Mesenchymal stem cell (in vitro differentiated cells and primary cell): ENCODE results near the gene CDH4.

Experiments
- DNase-seq: peaks from one replicate; pipeline ENCODE4 v3.0.0-alpha.2; 2013
- H2AFZ ChIP-seq: one replicate; pipeline ENCODE4 v1.6.1; 2013; ENCODE audit warnings: low read depth, mild to moderate bottlenecking, control low read depth, inconsistent platforms, low read length, moderate library complexity
- H2AK5ac ChIP-seq: 2 replicates; pipeline ENCODE4 v1.6.1; 2013; ENCODE audit warnings: low read length, moderate library complexity, mild to moderate bottlenecking, inconsistent platforms; ENCODE audit not compliant: severe bottlenecking
- H2BK120ac ChIP-seq: one replicate; pipeline ENCODE4 v1.6.1; 2013; ENCODE audit warnings: low read depth, mild to moderate bottlenecking, inconsistent platforms, low read length, moderate library complexity
- H2BK12ac ChIP-seq, 2 experiments: one replicate each; pipeline ENCODE4 v1.6.1; 2013; ENCODE audit warnings: inconsistent platforms in 2 of 2, low read length in 2 of 2, mild to moderate bottlenecking in 2 of 2, moderate library complexity in 2 of 2, control low read depth in 1 of 2
- H2BK15ac ChIP-seq: one replicate; pipeline ENCODE4 v1.6.1; 2013; ENCODE audit warnings: mild to moderate bottlenecking, low read depth, inconsistent platforms; ENCODE audit not compliant: poor library complexity, severe bottlenecking
- H2BK5ac ChIP-seq: 2 replicates; pipeline ENCODE4 v1.6.1; 2013; ENCODE audit warnings: low read depth, mild to moderate bottlenecking, low read length, control low read depth, inconsistent platforms; ENCODE audit not compliant: poor library complexity, severe bottlenecking
- H3K14ac ChIP-seq, 2 experiments: one replicate each; pipeline ENCODE4 v1.6.1; 2013; ENCODE audit warnings: inconsistent platforms in 2 of 2, low read length in 2 of 2, control low read depth in 1 of 2, mild to moderate bottlenecking in 1 of 2, moderate library complexity in 1 of 2
- H3K18ac ChIP-seq, 2 experiments: one replicate each; pipeline ENCODE4 v1.6.1; 2013; ENCODE audit warnings: inconsistent platforms in 2 of 2, low read length in 2 of 2, control low read depth in 1 of 2, low read depth in 1 of 2, mild to moderate bottlenecking in 1 of 2
- H3K23ac ChIP-seq, 2 experiments: one replicate each; pipeline ENCODE4 v1.6.1; 2013; ENCODE audit warnings: inconsistent platforms in 2 of 2, low read length in 2 of 2, mild to moderate bottlenecking in 2 of 2, moderate library complexity in 2 of 2, control low read depth in 1 of 2
- H3K27ac ChIP-seq: 2 replicates; pipeline ENCODE4 v1.5.1; 2013; ENCODE audit warnings: mild to moderate bottlenecking, moderate library complexity, low read length, control low read depth, inconsistent platforms; ENCODE audit not compliant: poor library complexity, severe bottlenecking
- H3K27me3 ChIP-seq, 2 experiments: 2 replicates each; pipeline versions ENCODE4 v1.6.1 to v1.7.0; 2013; ENCODE audit warnings: low read length in 2 of 2, mild to moderate bottlenecking in 2 of 2, moderate library complexity in 2 of 2, control low read depth in 1 of 2, inconsistent platforms in 1 of 2; ENCODE audit not compliant: control insufficient read depth in 1 of 2, insufficient read depth in 1 of 2
- H3K36me3 ChIP-seq, 2 experiments: 2 replicates each; pipeline versions ENCODE4 v1.6.1 to v1.7.0; 2013; ENCODE audit warnings: low read length in 2 of 2, control low read depth in 1 of 2, inconsistent platforms in 1 of 2, low read depth in 1 of 2, mild to moderate bottlenecking in 1 of 2; ENCODE audit not compliant: insufficient read depth in 2 of 2, control insufficient read depth in 1 of 2
- H3K4ac ChIP-seq, 2 experiments: one replicate each; pipeline ENCODE4 v1.6.1; 2013; ENCODE audit warnings: inconsistent platforms in 2 of 2, low read length in 2 of 2, mild to moderate bottlenecking in 2 of 2, moderate library complexity in 2 of 2, control low read depth in 1 of 2, low read depth in 1 of 2
- H3K4me1 ChIP-seq: 2 replicates; pipeline ENCODE4 v1.6.1; 2013; ENCODE audit warnings: low read depth, low read length, control low read depth; ENCODE audit not compliant: control insufficient read depth, insufficient read depth
- H3K4me2 ChIP-seq: 2 replicates; pipeline ENCODE4 v1.6.1; 2013; ENCODE audit warnings: low read length, mild to moderate bottlenecking, inconsistent platforms; ENCODE audit not compliant: poor library complexity, severe bottlenecking
- H3K4me3 ChIP-seq, 2 experiments: 2 replicates each; pipeline versions ENCODE4 v1.5.1 to v1.7.0; 2013; ENCODE audit warnings: low read length in 2 of 2, mild to moderate bottlenecking in 2 of 2, control low read depth in 1 of 2, low read depth in 1 of 2; ENCODE audit not compliant: insufficient read depth in 1 of 2
- H3K79me1 ChIP-seq: replicated peaks from 2 replicates; pipeline ENCODE4 v1.6.1; 2013; ENCODE audit warnings: mild to moderate bottlenecking, control low read depth, low read length, inconsistent platforms; ENCODE audit not compliant: poor library complexity, severe bottlenecking
- H3K9ac ChIP-seq: 2 replicates; pipeline ENCODE4 v1.7.0; 2013; ENCODE audit warnings: mild to moderate bottlenecking, low read length, moderate library complexity
- H3K9me3 ChIP-seq: 2 replicates; pipeline ENCODE4 v1.7.0; 2013; ENCODE audit warnings: mild to moderate bottlenecking, low read length; ENCODE audit not compliant: control insufficient read depth
- H4K8ac ChIP-seq: one replicate; pipeline ENCODE4 v1.6.1; 2013; ENCODE audit warnings: inconsistent platforms, mild to moderate bottlenecking, low read length, moderate library complexity
- H4K91ac ChIP-seq: one replicate; pipeline ENCODE4 v1.6.1; 2013; ENCODE audit warnings: mild to moderate bottlenecking, low read length, inconsistent platforms
- WGBS: methylation state at CpG from one replicate; pipeline ENCODE4 v1.1.7; 2013; ENCODE audit warnings: mixed read lengths; 5-methylcytosine and 5-hydroxymethylcytosine counted together

Gene CDH4

DNA sequence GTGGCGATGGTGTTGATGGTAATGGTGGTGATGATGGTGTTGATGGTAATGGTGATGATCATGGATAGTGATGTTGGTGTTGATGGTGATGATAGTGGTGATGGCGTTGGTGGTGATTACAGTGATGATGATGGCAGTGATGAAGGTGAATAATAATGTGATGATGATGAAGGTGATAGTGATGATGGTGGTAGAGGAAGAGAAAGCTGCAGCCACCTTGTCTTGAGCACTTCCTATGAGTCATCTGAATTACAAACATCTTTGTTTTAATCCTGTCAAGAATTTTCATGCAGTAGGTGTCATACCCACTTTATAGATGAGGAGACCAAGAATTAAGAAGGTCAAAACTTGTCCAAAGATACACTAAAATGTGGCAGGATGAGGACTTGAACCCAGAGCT is 571.2 kb downstream of the CDH4 start:
- Histone ChIP-seq H3K18ac (no peak overlapping the region), H3K4me1 (peaks cover 3% of the 10 kb centered on the region), H2BK12ac (no peak overlapping the region), H2AK5ac (no peak overlapping the region), H3K27ac (no peak overlapping the region), H3K9ac (no peak overlapping the region), H4K91ac (no peak overlapping the region), H2AFZ (no peak overlapping the region), H2BK15ac (no peak overlapping the region), H2BK5ac (no peak overlapping the region), H3K36me3 (no peaks in the 10 kb centered on the region), H4K8ac (no peak overlapping the region), H3K23ac (no peak overlapping the region), H3K27me3 (no peaks in the 10 kb centered on the region), H3K9me3 (peaks cover 4% of the 10 kb centered on the region), H3K4me3 (no peak overlapping the region), H3K79me1 (no peaks in the 10 kb centered on the region), H3K14ac (no peak overlapping the region), H3K4me2 (no peak overlapping the region), H2BK120ac (no peak overlapping the region), H3K4ac (no peak overlapping the region)
- WGBS = 35% methylated on average over 2 of the region's 2 CpGs
- no peak for DNase-seq

DNA sequence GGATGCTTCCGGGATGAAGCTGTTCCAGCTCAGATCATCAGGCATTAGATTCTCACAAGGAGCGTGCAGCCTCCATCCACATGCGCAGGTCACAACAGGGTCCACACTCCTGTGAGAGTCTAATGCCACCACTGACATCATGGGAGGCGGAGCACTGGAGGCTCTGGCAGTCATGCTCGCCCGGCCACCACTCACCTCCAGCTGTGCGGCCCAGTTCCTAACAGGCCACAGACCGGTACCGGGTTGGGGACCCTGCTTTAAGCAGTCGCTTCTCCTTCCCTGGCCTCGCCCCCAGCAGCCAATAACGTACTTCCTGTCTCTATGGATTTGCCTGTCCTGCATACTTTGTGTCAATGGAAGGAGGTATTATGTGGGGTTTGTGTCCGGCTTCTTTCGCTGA is 576.8 kb downstream of the CDH4 start:
- WGBS = 90% methylated on average over 14 of the region's 14 CpGs

DNA sequence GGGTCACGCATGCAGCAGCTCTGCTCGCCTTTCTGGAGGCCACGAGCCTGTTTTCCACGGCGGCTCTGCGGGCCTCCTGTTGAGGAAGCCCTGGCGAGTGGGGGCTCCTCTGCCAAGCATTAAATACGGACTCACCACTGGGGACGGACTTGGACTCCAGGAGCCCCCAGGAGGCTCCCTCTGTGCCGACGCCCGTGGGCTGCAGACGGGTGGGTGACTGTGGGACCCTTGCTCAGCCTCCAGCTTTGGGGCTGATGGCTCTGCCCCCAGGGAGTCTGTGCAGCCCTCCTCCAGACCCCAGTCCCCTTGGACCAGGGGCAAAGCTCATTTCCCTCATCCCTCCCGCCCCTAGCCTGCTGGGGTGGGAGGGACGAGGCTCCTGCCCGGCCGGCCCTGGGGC is 577.5 kb downstream of the CDH4 start:
- H2BK12ac ChIP-seq = no peak overlapping the region
- H2AK5ac ChIP-seq = no peak overlapping the region
- H3K18ac ChIP-seq = no peak overlapping the region
- no peak overlapping the region for H2AFZ ChIP-seq
- no peak overlapping the region for H2BK15ac ChIP-seq
- peaks cover 0 to 12% of the 10 kb centered on the region in 2 experiments for H3K27me3 ChIP-seq
- peaks cover 2% of the 10 kb centered on the region for H3K4me1 ChIP-seq
- H3K4me2 ChIP-seq = no peak overlapping the region
- H3K14ac ChIP-seq = no peak overlapping the region
- H2BK120ac ChIP-seq = no peak overlapping the region
- no peak overlapping the region for H3K23ac ChIP-seq
- H3K79me1 ChIP-seq = no peaks in the 10 kb centered on the region
- 94% methylated on average over 13 of the region's 17 CpGs for WGBS
- no peak overlapping the region for H3K4me3 ChIP-seq
- H3K9me3 ChIP-seq = no peaks in the 10 kb centered on the region
- H3K9ac ChIP-seq = no peak overlapping the region
- H4K91ac ChIP-seq = no peak overlapping the region
- H3K27ac ChIP-seq = no peak overlapping the region
- H3K36me3 ChIP-seq = no peaks in the 10 kb centered on the region
- no peak overlapping the region for H4K8ac ChIP-seq
- DNase-seq = no peak
- no peak overlapping the region for H3K4ac ChIP-seq
- H2BK5ac ChIP-seq = no peak overlapping the region

More for the DNA sequence above, 576.8 kb downstream of the CDH4 start:
- no peak overlapping the region for H3K23ac ChIP-seq
- H2BK12ac ChIP-seq = no peak overlapping the region
- peaks cover 2% of the 10 kb centered on the region for H3K4me1 ChIP-seq
- H2BK15ac ChIP-seq = no peak overlapping the region
- H2AFZ ChIP-seq = no peak overlapping the region
- H2BK5ac ChIP-seq = no peak overlapping the region
- H4K91ac ChIP-seq = no peak overlapping the region
- no peak overlapping the region for H3K9ac ChIP-seq
- H3K4me3 ChIP-seq = no peak overlapping the region
- no peak overlapping the region for H3K4me2 ChIP-seq
- peaks cover 0 to 12% of the 10 kb centered on the region in 2 experiments for H3K27me3 ChIP-seq
- no peak overlapping the region for H3K14ac ChIP-seq
- no peaks in the 10 kb centered on the region for H3K36me3 ChIP-seq
- H3K79me1 ChIP-seq = no peaks in the 10 kb centered on the region
- H3K18ac ChIP-seq = no peak overlapping the region
- H2BK120ac ChIP-seq = no peak overlapping the region
- H2AK5ac ChIP-seq = no peak overlapping the region
- no peaks in the 10 kb centered on the region for H3K9me3 ChIP-seq
- H3K4ac ChIP-seq = no peak overlapping the region
- no peak overlapping the region for H4K8ac ChIP-seq
- no peak overlapping the region for H3K27ac ChIP-seq
- DNase-seq = no peak

DNA sequence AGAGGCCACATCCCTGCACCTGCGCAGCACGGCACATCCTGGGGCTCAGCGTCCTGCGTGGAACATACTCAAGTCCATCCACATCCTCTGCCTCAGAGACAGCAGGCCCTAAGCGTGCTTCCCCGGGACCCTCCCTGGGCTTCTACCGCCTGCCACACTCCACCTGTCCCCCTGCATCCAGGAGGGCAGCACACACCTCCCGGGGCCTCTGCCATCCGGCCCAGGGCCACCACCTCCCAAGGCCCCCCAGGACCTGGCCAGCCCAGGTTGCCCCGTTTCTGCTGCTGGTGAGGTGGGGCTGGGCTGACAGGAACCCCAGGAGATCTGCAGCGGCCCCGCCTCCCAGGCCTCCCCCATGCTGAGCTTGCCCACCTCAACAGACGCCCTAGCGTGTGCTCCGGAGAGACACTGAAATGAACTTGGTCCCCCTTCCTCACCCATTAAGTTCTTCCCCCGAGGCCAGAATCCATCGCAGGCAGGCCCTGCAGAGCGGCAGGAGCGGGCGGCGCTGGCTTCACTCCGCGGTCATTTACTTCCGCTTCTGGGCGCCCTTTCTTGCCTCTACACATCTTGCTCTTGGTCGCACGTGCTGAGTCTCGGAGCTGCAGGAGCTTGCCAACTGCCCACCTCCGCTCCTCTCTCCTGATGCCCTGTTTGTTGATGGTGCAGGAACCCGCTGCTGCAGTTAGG is 578.3 kb downstream of the CDH4 start:
- H3K23ac ChIP-seq = no peak overlapping the region
- H2BK5ac ChIP-seq = no peak overlapping the region
- H3K4me3 ChIP-seq = no peak overlapping the region
- no peak overlapping the region for H2AK5ac ChIP-seq
- no peak overlapping the region for H4K91ac ChIP-seq
- no peak overlapping the region for H3K4me2 ChIP-seq
- no peak overlapping the region for H2BK120ac ChIP-seq
- H3K9ac ChIP-seq = no peak overlapping the region
- no peak overlapping the region for H3K27ac ChIP-seq
- 95% methylated on average over 30 of the region's 30 CpGs for WGBS
- no peak overlapping the region for H4K8ac ChIP-seq
- H3K4ac ChIP-seq = no peak overlapping the region
- H3K14ac ChIP-seq = no peak overlapping the region
- H2BK12ac ChIP-seq = no peak overlapping the region
- no peak overlapping the region for H3K18ac ChIP-seq
- no peak for DNase-seq
- H2BK15ac ChIP-seq = no peak overlapping the region
- H3K27me3 ChIP-seq = peaks cover 0 to 12% of the 10 kb centered on the region in 2 experiments
- no peak overlapping the region for H2AFZ ChIP-seq
- H3K36me3 ChIP-seq = no peaks in the 10 kb centered on the region
- H3K79me1 ChIP-seq = no peaks in the 10 kb centered on the region
- H3K9me3 ChIP-seq = no peaks in the 10 kb centered on the region
- peaks cover 2% of the 10 kb centered on the region for H3K4me1 ChIP-seq
